Type B pancreatic cell (in vitro differentiated cells): ENCODE data around the gene MOK. TPM values are rescaled to one million over a fixed set of nuclear protein-coding genes. Genes with fewer than 3 reads are reported as not detected.

Experiments
- DNase-seq: peaks from one replicate; pipeline ENCODE4 v3.0.0; 2021; ENCODE audit warnings: mixed read lengths; ENCODE audit not compliant: unreplicated experiment; ENCODE audit errors: extremely low spot score
- H3K27ac Mint-ChIP-seq: 2 replicates; pipeline ENCODE4 v1.8.0; 2021; ENCODE audit warnings: mild to moderate bottlenecking, mixed read lengths
- H3K27me3 Mint-ChIP-seq: 2 replicates; pipeline ENCODE4 v1.8.0; 2021; ENCODE audit warnings: mixed read lengths
- H3K36me3 Mint-ChIP-seq: 2 replicates; pipeline ENCODE4 v1.8.0; 2021; ENCODE audit warnings: mixed read lengths
- H3K4me1 Mint-ChIP-seq: one replicate; pipeline ENCODE4 v1.8.0; 2021; ENCODE audit warnings: mixed read lengths; ENCODE audit not compliant: unreplicated experiment
- H3K4me3 Mint-ChIP-seq: 2 replicates; pipeline ENCODE4 v1.8.0; 2021; ENCODE audit warnings: mild to moderate bottlenecking, mixed read lengths
- H3K9me3 Mint-ChIP-seq: 2 replicates; pipeline ENCODE4 v1.8.0; 2021; ENCODE audit warnings: mixed read lengths
- total RNA-seq: library from RNA; stranded (reverse); gene quantifications from 2 replicates; pipeline ENCODE4 v1.2.1, GENCODE V29; 2021; ENCODE audit warnings: low replicate concordance
- TF ChIP-seq, protein P1 (sequence below): fragments of 200-600 bp; sonication (generic); conservative IDR thresholded peaks from 2 replicates; pipeline ENCODE4 v1.5.0; 2021; ENCODE audit warnings: antibody characterized with exemption, mild to moderate bottlenecking

Gene MOK
- total RNA-seq, 1 donor from 2014 or later, result 26.3 TPM

DNA sequence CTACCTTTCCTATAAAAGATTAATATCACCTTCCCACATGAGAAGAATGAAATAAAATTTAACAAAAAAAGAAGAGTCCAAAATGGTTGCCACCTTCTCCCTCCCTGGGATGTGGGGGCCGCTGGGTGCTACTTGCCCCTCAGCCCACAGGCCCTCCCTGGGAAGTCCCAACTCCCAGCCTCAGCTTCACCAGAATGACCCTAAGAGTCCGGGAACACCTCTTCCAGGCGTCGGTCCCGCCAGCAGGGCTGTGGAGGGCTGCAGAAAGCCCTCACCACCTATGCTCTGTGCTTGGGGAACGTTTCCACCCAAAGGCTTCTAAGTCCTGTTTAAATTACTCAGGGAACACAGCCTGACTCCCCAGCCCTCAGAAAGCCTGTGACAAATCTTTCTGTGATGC lies 71.9 kb downstream of the MOK start:
- Mint-ChIP-seq H3K27me3 (no peaks in the 10 kb centered on the region), H3K36me3 (no peaks in the 10 kb centered on the region), H3K27ac (no peak overlapping the region), H3K9me3 (no peaks in the 10 kb centered on the region), H3K4me1 (no peaks in the 10 kb centered on the region), H3K4me3 (no peak overlapping the region)
- TF ChIP-seq, protein P1, sequence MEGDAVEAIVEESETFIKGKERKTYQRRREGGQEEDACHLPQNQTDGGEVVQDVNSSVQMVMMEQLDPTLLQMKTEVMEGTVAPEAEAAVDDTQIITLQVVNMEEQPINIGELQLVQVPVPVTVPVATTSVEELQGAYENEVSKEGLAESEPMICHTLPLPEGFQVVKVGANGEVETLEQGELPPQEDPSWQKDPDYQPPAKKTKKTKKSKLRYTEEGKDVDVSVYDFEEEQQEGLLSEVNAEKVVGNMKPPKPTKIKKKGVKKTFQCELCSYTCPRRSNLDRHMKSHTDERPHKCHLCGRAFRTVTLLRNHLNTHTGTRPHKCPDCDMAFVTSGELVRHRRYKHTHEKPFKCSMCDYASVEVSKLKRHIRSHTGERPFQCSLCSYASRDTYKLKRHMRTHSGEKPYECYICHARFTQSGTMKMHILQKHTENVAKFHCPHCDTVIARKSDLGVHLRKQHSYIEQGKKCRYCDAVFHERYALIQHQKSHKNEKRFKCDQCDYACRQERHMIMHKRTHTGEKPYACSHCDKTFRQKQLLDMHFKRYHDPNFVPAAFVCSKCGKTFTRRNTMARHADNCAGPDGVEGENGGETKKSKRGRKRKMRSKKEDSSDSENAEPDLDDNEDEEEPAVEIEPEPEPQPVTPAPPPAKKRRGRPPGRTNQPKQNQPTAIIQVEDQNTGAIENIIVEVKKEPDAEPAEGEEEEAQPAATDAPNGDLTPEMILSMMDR, result no peak
- no peak for DNase-seq

DNA sequence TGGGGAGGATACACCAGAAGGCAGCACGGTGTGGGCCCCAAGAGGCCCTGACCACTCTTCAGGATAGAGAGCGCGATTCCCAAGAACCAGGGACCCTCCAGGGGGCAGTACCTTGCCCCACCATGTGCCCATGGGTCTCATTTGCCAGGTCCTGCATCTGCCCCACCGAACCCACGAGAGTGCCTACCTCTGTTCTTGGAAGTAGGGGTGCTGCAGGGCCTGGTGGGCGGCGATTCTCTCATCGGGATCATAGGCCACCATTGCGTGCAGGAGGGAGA lies 72.7 kb downstream of the MOK start:
- Mint-ChIP-seq H3K36me3 (no peaks in the 10 kb centered on the region), H3K27me3 (no peaks in the 10 kb centered on the region), H3K27ac (no peak overlapping the region), H3K4me1 (no peaks in the 10 kb centered on the region), H3K4me3 (no peak overlapping the region), H3K9me3 (no peaks in the 10 kb centered on the region)
- TF ChIP-seq, protein P1, result no peak
- DNase-seq, result no peak

DNA sequence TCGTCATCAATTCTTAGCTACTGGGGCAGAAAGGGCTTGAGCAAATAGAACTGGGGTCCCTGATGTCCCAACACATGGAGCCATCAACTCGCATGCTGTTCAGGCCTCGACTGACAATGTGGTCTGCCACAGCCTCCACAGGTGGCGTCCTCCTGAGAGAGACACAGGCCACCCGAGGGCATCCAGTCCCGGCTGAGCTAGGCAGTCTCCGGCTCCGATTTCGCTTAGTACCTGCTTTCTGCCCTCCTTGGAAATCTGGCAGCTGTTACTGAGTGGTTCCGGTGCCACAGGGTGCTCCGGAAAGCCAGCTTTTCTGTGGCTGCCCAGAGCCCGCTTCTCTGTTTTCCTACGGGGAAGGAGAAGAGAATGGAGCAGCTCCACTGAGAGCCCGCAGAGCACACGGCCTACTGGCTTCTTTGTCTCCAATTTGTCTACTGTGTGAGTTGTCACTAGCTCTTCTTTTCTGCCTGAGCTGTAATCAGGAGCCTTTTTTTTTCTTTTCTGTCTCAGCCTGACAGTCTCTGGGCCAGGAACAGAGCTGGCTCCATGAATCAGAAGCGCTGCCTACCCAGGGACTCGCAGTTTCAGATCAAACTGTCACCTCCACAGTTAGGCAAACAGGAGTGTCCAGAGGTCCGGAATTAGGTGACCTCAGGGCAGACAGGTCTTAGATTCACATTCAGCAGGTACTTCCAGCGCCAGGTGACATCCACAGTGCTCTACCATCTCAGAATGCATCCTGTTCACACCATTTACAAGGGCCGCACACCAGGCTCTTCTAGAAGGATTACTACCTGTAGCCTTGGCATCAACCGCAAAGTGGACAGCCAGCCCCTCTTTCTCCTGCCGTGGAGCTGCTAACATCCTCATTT lies 73.3 kb downstream of the MOK start:
- H3K27me3 Mint-ChIP-seq, result no peaks in the 10 kb centered on the region
- no peaks in the 10 kb centered on the region for H3K9me3 Mint-ChIP-seq
- no peaks in the 10 kb centered on the region for H3K4me1 Mint-ChIP-seq
- TF ChIP-seq, protein P1, result no peak
- no peak overlapping the region for H3K27ac Mint-ChIP-seq
- H3K36me3 Mint-ChIP-seq, result no peaks in the 10 kb centered on the region
- no peak overlapping the region for H3K4me3 Mint-ChIP-seq
- DNase-seq, result no peak

DNA sequence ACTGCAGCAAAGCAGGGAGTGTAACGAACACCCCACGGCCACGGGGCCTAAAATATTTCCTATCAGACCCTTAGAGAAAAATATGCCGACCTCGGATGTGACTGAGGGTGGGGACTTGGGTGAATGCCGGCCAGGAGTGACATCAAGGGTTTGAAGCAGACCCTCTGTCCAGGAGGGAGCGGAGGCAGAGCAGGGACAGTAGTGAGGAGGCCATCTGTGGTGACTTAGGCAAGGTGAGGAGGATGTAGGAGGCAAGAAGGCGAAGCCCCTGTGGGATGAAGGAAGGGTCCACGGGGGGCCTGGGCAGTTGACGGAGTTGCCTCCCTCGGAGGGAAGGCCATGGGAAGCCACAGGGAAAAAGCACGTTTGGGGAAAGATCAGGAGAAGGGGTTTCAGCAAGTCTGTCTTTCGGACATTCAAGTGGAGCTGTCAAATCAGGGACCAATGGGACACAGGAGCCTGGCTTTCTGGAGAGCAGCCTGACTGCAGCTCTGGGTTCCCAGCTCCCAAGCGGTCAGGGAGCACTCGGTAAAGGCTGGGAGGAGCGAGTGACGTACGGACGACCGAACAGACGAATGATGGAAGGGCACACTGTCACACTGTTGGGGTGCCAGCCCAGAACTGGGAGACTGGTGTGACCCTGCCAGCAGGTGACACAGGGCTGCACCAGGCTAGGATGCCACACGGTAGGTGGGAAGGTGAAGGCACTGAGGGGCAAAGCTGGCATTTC lies 74.3 kb downstream of the MOK start:
- no peak for DNase-seq
- Mint-ChIP-seq H3K4me3 (no peak overlapping the region), H3K27ac (no peak overlapping the region), H3K36me3 (no peaks in the 10 kb centered on the region), H3K4me1 (no peaks in the 10 kb centered on the region), H3K27me3 (no peaks in the 10 kb centered on the region), H3K9me3 (no peaks in the 10 kb centered on the region)
- TF ChIP-seq, protein P1, result no peak

DNA sequence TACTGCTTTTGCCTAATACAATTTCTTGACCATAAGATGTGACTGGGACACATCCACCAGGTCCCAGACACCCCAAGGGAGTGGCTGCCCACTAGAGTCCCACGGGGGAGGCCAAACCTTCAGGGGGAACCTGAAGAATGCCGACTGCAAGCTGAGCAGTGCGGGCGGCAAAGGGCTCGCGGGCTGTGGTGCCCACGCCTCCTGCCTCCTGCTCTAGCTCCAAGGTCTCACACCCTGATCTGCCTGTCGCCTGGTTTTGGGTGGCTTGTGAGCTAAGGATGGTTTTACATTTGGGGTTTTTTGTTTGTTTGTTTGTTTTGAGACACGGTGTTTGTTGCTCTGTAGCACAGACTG lies 75.2 kb downstream of the MOK start:
- DNase-seq, result no peak
- H3K27me3 Mint-ChIP-seq, result no peaks in the 10 kb centered on the region

More for the DNA sequence above, 75.2 kb downstream of the MOK start:
- peaks cover 4% of the 10 kb centered on the region for H3K36me3 Mint-ChIP-seq
- no peak overlapping the region for H3K27ac Mint-ChIP-seq
- no peaks in the 10 kb centered on the region for H3K4me1 Mint-ChIP-seq
- no peak overlapping the region for H3K4me3 Mint-ChIP-seq
- H3K9me3 Mint-ChIP-seq, result no peaks in the 10 kb centered on the region
- TF ChIP-seq, protein P1, result no peak
